AG04450 (cell line): ENCODE results near the gene ATP2C2. TPM values are rescaled to one million over a fixed set of nuclear protein-coding genes. Genes with fewer than 3 reads are reported as not detected.

ENCODE experiments used
- CTCF ChIA-PET: fragments of 300-600, 350-600 bp; formaldehyde crosslinking; extraction: SDS; loops from one replicate; lab custom pipeline; 2022; ENCODE audit warnings: antibody characterized with exemption, inconsistent platforms; lab: Charles Lee
- POLR2A ChIA-PET: fragments of 350-600 bp; formaldehyde crosslinking; extraction: SDS; loops from one replicate; lab custom pipeline; 2021; ENCODE audit warnings: antibody characterized with exemption, inconsistent platforms; lab: Yijun Ruan, JAX
- DNase-seq: peaks from one replicate; pipeline ENCODE4 v3.0.0-alpha.2; 2011; ENCODE audit warnings: low read depth, low spot score
- H3K27ac ChIP-seq: one replicate; pipeline ENCODE4 v1.5.1; 2012; ENCODE audit warnings: low read depth, low read length, control low read depth
- H3K27me3 ChIP-seq: one replicate; pipeline ENCODE4 v1.6.0; 2012; ENCODE audit warnings: low read length; ENCODE audit not compliant: control insufficient read depth, insufficient read depth
- H3K4me3 ChIP-seq: 2 replicates; pipeline ENCODE4 v1.5.1; 2011; ENCODE audit warnings: mild to moderate bottlenecking, low read depth, low read length, control low read depth
- H3K9me3 ChIP-seq: 2 replicates; pipeline ENCODE4 v1.5.1; 2012; ENCODE audit warnings: low read length; ENCODE audit not compliant: control insufficient read depth, insufficient read depth
- CTCF ChIP-seq: IDR thresholded peaks from 2 replicates; pipeline ENCODE4 v1.5.1; 2011; ENCODE audit warnings: low read depth, low read length, control low read depth, inconsistent platforms
- polyA plus RNA-seq: library from polyadenylated mRNA; depleted of rRNA; stranded (reverse); fragments of >200 nt; gene quantifications from 2 replicates; pipeline ENCODE4 v1.2.3, GENCODE V29; 2011

The ATP2C2 gene
- polyA plus RNA-seq, 1 experiment = not detected

GRCh38 chr16:84351630-84352029 lies 16.7 kb upstream of the ATP2C2 start:
- no peak overlapping the region for H3K27ac ChIP-seq
- CTCF ChIA-PET = no interaction called here
- peaks cover 31% of the 10 kb centered on the region for H3K27me3 ChIP-seq
- no peaks in the 10 kb centered on the region; the same call in 1 of the 2 replicates for H3K9me3 ChIP-seq
- POLR2A ChIA-PET = interaction anchor here (0.7 kb wide), 1 partner anchor 26 kb away, joined by 9 read pairs; no protein-coding TSS in a partner anchor
- no peak overlapping the region for H3K4me3 ChIP-seq
- no peak for TF ChIP-seq CTCF
- DNase-seq = no peak

GRCh38 chr16:84354306-84354705 lies 14.0 kb upstream of the ATP2C2 start:
- POLR2A ChIA-PET = no interaction called here
- no peak overlapping the region for H3K27ac ChIP-seq
- H3K4me3 ChIP-seq = no peak overlapping the region
- CTCF ChIA-PET = no interaction called here
- peaks cover 30% of the 10 kb centered on the region for H3K27me3 ChIP-seq
- no peaks in the 10 kb centered on the region; the same call in 1 of the 2 replicates for H3K9me3 ChIP-seq
- DNase-seq = no peak
- no peak for TF ChIP-seq CTCF

GRCh38 chr16:84355149-84355548 lies 13.2 kb upstream of the ATP2C2 start:
- ChIA-PET POLR2A (no interaction called here), CTCF (no interaction called here)
- no peak overlapping the region for H3K27ac ChIP-seq
- no peak overlapping the region for H3K4me3 ChIP-seq
- H3K27me3 ChIP-seq = peaks cover 31% of the 10 kb centered on the region
- DNase-seq = no peak
- H3K9me3 ChIP-seq = no peaks in the 10 kb centered on the region; the same call in 1 of the 2 replicates
- TF ChIP-seq CTCF = no peak

GRCh38 chr16:84356176-84356575 lies 12.2 kb upstream of the ATP2C2 start:
- ChIA-PET CTCF (no interaction called here), POLR2A (no interaction called here)
- no peak for DNase-seq
- H3K4me3 ChIP-seq = no peak overlapping the region
- TF ChIP-seq CTCF = no peak
- no peak overlapping the region for H3K27ac ChIP-seq
- H3K27me3 ChIP-seq = peaks cover 34% of the 10 kb centered on the region
- H3K9me3 ChIP-seq = no peaks in the 10 kb centered on the region

- Histone ChIP-seq H3K4me3 (no peak overlapping the region), H3K9me3 (no peaks in the 10 kb centered on the region), H3K27ac (no peak overlapping the region), H3K27me3 (peaks cover 31% of the 10 kb centered on the region)
- DNase-seq = no peak
- no peak for TF ChIP-seq CTCF
- ChIA-PET CTCF (interaction anchor here (0.5 kb wide), 1 partner anchor 87 kb away, joined by 3 read pairs; no protein-coding TSS in a partner anchor), POLR2A (no interaction called here)
Measured at GRCh38 chr16:84356591-84357116, 11.7 kb upstream of the ATP2C2 start.
